GM12891 (cell line): ENCODE results near the gene KRT5.

Experiments
- POLR2A ChIP-seq: IDR thresholded peaks from 2 replicates; pipeline ENCODE4 v1.6.1; 2011; ENCODE audit warnings: low read depth, low read length, control low read depth
- POLR2AphosphoS5 ChIP-seq: IDR thresholded peaks from 2 replicates; pipeline ENCODE4 v1.6.1; 2011; ENCODE audit warnings: low read depth, low read length, control low read depth

DNA sequence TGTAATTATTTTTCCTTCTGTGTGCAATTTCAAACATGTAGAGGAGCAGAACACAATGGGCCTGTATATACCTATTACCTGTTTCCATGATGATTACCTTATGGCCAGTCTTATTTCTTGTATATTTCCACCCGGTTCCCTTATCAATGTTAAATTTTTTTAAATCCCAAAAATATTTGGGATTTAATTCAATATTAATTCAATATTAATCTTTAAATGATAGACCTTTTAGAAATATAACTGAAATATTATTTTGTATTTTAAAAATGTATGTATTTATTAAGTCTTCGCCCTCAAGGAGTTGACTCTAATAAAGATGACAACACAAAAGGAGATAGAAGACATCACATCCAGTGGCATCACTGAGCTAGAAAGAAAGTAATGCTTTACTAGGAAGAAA, 46.0 kb downstream of the KRT5 start:
- no peak for TF ChIP-seq POLR2AphosphoS5
- TF ChIP-seq POLR2A = no peak
